ENCODE results near the gene RDH5.
A peak's percentile ranks its signal among the peaks of the same experiment; 100 is the strongest.

Gene RDH5

DNA sequence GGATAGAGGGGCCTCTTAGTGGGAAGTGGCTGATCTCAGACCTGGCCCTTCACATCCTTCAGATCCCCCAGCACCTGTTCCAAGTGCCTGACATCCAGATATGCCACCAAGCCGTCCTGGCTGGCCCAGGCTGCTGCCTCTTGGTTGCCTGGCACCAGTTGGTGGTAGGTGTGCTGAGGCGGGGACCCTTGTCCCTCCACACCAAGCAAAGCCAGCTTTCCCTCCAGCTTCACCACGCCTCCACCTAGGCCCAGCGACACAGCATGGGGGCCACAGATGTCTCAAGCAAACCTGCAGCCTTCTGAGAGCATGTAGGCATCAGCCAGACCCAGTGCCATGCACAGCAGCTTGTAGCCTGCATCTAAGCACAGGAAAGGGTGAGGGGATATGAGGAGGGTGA, 12.1 kb downstream of the RDH5 start:
- Histone ChIP-seq H2BK5ac (ENCODE audit: low read length) (no peak overlapping the region), H3K79me2 (ENCODE audit: control insufficient read depth, insufficient read depth, low read length) (peaks cover 11% of the 10 kb centered on the region), H3K36me3 (ENCODE audit: control insufficient read depth, insufficient read depth, low read length) (no peaks in the 10 kb centered on the region), H2AK5ac (ENCODE audit: low read length) (no peak overlapping the region), H3K4me2 (ENCODE audit: low read length) (no peak overlapping the region), H3K23ac (ENCODE audit: low read length) (no peak overlapping the region), H3K4me3 (ENCODE audit: low read length) (no peak overlapping the region), H2BK15ac (replicated peaks; ENCODE audit: low read depth) (no peak overlapping the region), H3K56ac (ENCODE audit: low read length) (no peak overlapping the region), H3K4me1 (ENCODE audit: control insufficient read depth, low read depth, low read length) (peaks cover 2% of the 10 kb centered on the region), H2BK120ac (ENCODE audit: low read depth, low read length) (no peak overlapping the region), H3K4ac (ENCODE audit: low read depth, low read length) (no peak overlapping the region), H3K18ac (ENCODE audit: low read length) (no peak overlapping the region), H3K27me3 (ENCODE audit: insufficient read depth, low read length, poor library complexity) (no peaks in the 10 kb centered on the region), H4K5ac (ENCODE audit: low read length) (no peak overlapping the region), H4K8ac (ENCODE audit: low read depth, low read length) (no peak overlapping the region), H3K9ac (ENCODE audit: low read length) (no peak overlapping the region), H3K27ac (ENCODE audit: low read depth, low read length) (no peak overlapping the region), H3K79me1 (ENCODE audit: low read length) (peaks cover 7% of the 10 kb centered on the region)
- WGBS (ENCODE audit: extremely low coverage, insufficient coverage, low lambda C conversion rate), result no CpG with 5 or more reads among the region's 4 CpGs
- no peak for DNase-seq

- no peak overlapping the region for H3K4ac ChIP-seq (ENCODE audit: low read depth, low read length)
- no peak for DNase-seq
- H3K27ac ChIP-seq (ENCODE audit: low read depth, low read length), result no peak overlapping the region
- H2BK15ac ChIP-seq (replicated peaks; ENCODE audit: low read depth), result no peak overlapping the region
- H2BK5ac ChIP-seq (ENCODE audit: low read length), result no peak overlapping the region
- no peaks in the 10 kb centered on the region for H3K79me1 ChIP-seq (ENCODE audit: low read length)
- H2AK5ac ChIP-seq (ENCODE audit: low read length), result no peak overlapping the region
- no peak overlapping the region for H3K9ac ChIP-seq (ENCODE audit: low read length)
- no peak overlapping the region for H3K4me3 ChIP-seq (ENCODE audit: low read length)
- WGBS (ENCODE audit: extremely low coverage, insufficient coverage, low lambda C conversion rate), result no CpG with 5 or more reads among the region's 14 CpGs
- H3K4me1 ChIP-seq (ENCODE audit: control insufficient read depth, low read depth, low read length), result peaks cover 2% of the 10 kb centered on the region
- H3K56ac ChIP-seq (ENCODE audit: low read length), result no peak overlapping the region
- no peak overlapping the region for H3K18ac ChIP-seq (ENCODE audit: low read length)
- no peaks in the 10 kb centered on the region for H3K36me3 ChIP-seq (ENCODE audit: control insufficient read depth, insufficient read depth, low read length)
- no peak overlapping the region for H3K23ac ChIP-seq (ENCODE audit: low read length)
- no peaks in the 10 kb centered on the region for H3K27me3 ChIP-seq (ENCODE audit: insufficient read depth, low read length, poor library complexity)
- peaks cover 3% of the 10 kb centered on the region for H3K79me2 ChIP-seq (ENCODE audit: control insufficient read depth, insufficient read depth, low read length)
- no peak overlapping the region for H2BK120ac ChIP-seq (ENCODE audit: low read depth, low read length)
- no peak overlapping the region for H3K4me2 ChIP-seq (ENCODE audit: low read length)
- no peak overlapping the region for H4K5ac ChIP-seq (ENCODE audit: low read length)
- no peak overlapping the region for H4K8ac ChIP-seq (ENCODE audit: low read depth, low read length)
Measured at GRCh38 chr12:55733021-55733555, 12.9 kb downstream of the RDH5 start.

GRCh38 chr12:55733858-55734257, 13.7 kb downstream of the RDH5 start:
- no peak overlapping the region for H3K4ac ChIP-seq (ENCODE audit: low read depth, low read length)
- no peaks in the 10 kb centered on the region for H3K79me1 ChIP-seq (ENCODE audit: low read length)
- no peak overlapping the region for H4K5ac ChIP-seq (ENCODE audit: low read length)
- no peak overlapping the region for H2BK15ac ChIP-seq (replicated peaks; ENCODE audit: low read depth)
- H3K36me3 ChIP-seq (ENCODE audit: control insufficient read depth, insufficient read depth, low read length), result no peaks in the 10 kb centered on the region
- no peak overlapping the region for H3K27ac ChIP-seq (ENCODE audit: low read depth, low read length)
- no peak overlapping the region for H3K9ac ChIP-seq (ENCODE audit: low read length)
- H3K4me3 ChIP-seq (ENCODE audit: low read length), result no peak overlapping the region
- DNase-seq, result no peak
- no peaks in the 10 kb centered on the region for H3K79me2 ChIP-seq (ENCODE audit: control insufficient read depth, insufficient read depth, low read length)
- H3K56ac ChIP-seq (ENCODE audit: low read length), result no peak overlapping the region
- H2BK120ac ChIP-seq (ENCODE audit: low read depth, low read length), result no peak overlapping the region
- no peak overlapping the region for H2AK5ac ChIP-seq (ENCODE audit: low read length)
- WGBS (ENCODE audit: extremely low coverage, insufficient coverage, low lambda C conversion rate), result no CpG with 5 or more reads among the region's 2 CpGs
- no peak overlapping the region for H3K23ac ChIP-seq (ENCODE audit: low read length)
- H3K27me3 ChIP-seq (ENCODE audit: insufficient read depth, low read length, poor library complexity), result no peaks in the 10 kb centered on the region
- H3K18ac ChIP-seq (ENCODE audit: low read length), result no peak overlapping the region
- no peak overlapping the region for H4K8ac ChIP-seq (ENCODE audit: low read depth, low read length)
- H2BK5ac ChIP-seq (ENCODE audit: low read length), result no peak overlapping the region
- H3K4me2 ChIP-seq (ENCODE audit: low read length), result no peak overlapping the region
- H3K4me1 ChIP-seq (ENCODE audit: control insufficient read depth, low read depth, low read length), result peaks cover 2% of the 10 kb centered on the region

DNA sequence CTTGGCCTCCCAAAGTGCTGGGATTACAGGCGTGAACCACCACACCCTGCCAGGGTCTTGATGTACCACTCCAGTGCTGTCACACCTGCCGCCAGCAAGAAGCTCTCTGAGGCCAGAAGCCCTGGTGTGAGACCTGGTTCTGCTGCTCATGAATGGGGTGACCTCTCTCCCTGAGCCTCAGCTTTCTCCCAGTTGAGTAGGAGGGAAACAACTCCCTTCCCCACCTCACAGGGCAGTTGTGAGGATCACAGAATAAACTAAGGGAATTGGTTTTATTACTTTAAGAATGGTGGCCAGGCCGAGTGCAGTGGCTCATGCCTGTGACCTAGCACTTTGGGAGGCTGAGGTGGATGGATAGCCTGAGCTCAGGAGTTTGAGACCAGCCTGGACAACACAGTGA, 14.4 kb downstream of the RDH5 start:
- H4K5ac ChIP-seq (ENCODE audit: low read length), result no peak overlapping the region
- H3K23ac ChIP-seq (ENCODE audit: low read length), result no peak overlapping the region
- H3K79me1 ChIP-seq (ENCODE audit: low read length), result no peaks in the 10 kb centered on the region
- H3K4me3 ChIP-seq (ENCODE audit: low read length), result no peak overlapping the region
- no peak overlapping the region for H2BK15ac ChIP-seq (replicated peaks; ENCODE audit: low read depth)
- no peak overlapping the region for H3K9ac ChIP-seq (ENCODE audit: low read length)
- no CpG with 5 or more reads among the region's 3 CpGs for WGBS (ENCODE audit: extremely low coverage, insufficient coverage, low lambda C conversion rate)
- no peak overlapping the region for H3K56ac ChIP-seq (ENCODE audit: low read length)
- H3K4me1 ChIP-seq (ENCODE audit: control insufficient read depth, low read depth, low read length), result peaks cover 2% of the 10 kb centered on the region
- H3K18ac ChIP-seq (ENCODE audit: low read length), result no peak overlapping the region
- no peaks in the 10 kb centered on the region for H3K79me2 ChIP-seq (ENCODE audit: control insufficient read depth, insufficient read depth, low read length)
- H2BK120ac ChIP-seq (ENCODE audit: low read depth, low read length), result no peak overlapping the region
- no peak overlapping the region for H3K4ac ChIP-seq (ENCODE audit: low read depth, low read length)
- no peak overlapping the region for H4K8ac ChIP-seq (ENCODE audit: low read depth, low read length)
- no peak overlapping the region for H2BK5ac ChIP-seq (ENCODE audit: low read length)
- H2AK5ac ChIP-seq (ENCODE audit: low read length), result no peak overlapping the region
- H3K36me3 ChIP-seq (ENCODE audit: control insufficient read depth, insufficient read depth, low read length), result no peaks in the 10 kb centered on the region
- H3K27me3 ChIP-seq (ENCODE audit: insufficient read depth, low read length, poor library complexity), result no peaks in the 10 kb centered on the region
- H3K27ac ChIP-seq (ENCODE audit: low read depth, low read length), result no peak overlapping the region
- no peak overlapping the region for H3K4me2 ChIP-seq (ENCODE audit: low read length)
- no peak for DNase-seq

GRCh38 chr12:55736076-55736475, 15.9 kb downstream of the RDH5 start:
- no peaks in the 10 kb centered on the region for H3K79me1 ChIP-seq (ENCODE audit: low read length)
- no peak overlapping the region for H3K4me2 ChIP-seq (ENCODE audit: low read length)
- H4K5ac ChIP-seq (ENCODE audit: low read length), result no peak overlapping the region
- H3K27ac ChIP-seq (ENCODE audit: low read depth, low read length), result no peak overlapping the region
- no peak overlapping the region for H2BK120ac ChIP-seq (ENCODE audit: low read depth, low read length)
- H2AK5ac ChIP-seq (ENCODE audit: low read length), result no peak overlapping the region
- H3K56ac ChIP-seq (ENCODE audit: low read length), result peak overlapping the region; percentile 25
- no peak overlapping the region for H3K18ac ChIP-seq (ENCODE audit: low read length)
- no peak overlapping the region for H2BK15ac ChIP-seq (replicated peaks; ENCODE audit: low read depth)
- no peak overlapping the region for H3K4ac ChIP-seq (ENCODE audit: low read depth, low read length)
- no peak overlapping the region for H3K23ac ChIP-seq (ENCODE audit: low read length)
- no peaks in the 10 kb centered on the region for H3K27me3 ChIP-seq (ENCODE audit: insufficient read depth, low read length, poor library complexity)
- H3K36me3 ChIP-seq (ENCODE audit: control insufficient read depth, insufficient read depth, low read length), result no peaks in the 10 kb centered on the region
- H3K79me2 ChIP-seq (ENCODE audit: control insufficient read depth, insufficient read depth, low read length), result no peaks in the 10 kb centered on the region
- no peak overlapping the region for H4K8ac ChIP-seq (ENCODE audit: low read depth, low read length)
- DNase-seq, result no peak
- no peak overlapping the region for H2BK5ac ChIP-seq (ENCODE audit: low read length)
- no peak overlapping the region for H3K4me3 ChIP-seq (ENCODE audit: low read length)
- no CpG with 5 or more reads among the region's 3 CpGs for WGBS (ENCODE audit: extremely low coverage, insufficient coverage, low lambda C conversion rate)
- no peak overlapping the region for H3K9ac ChIP-seq (ENCODE audit: low read length)
- H3K4me1 ChIP-seq (ENCODE audit: control insufficient read depth, low read depth, low read length), result no peaks in the 10 kb centered on the region

Data from mesendoderm (in vitro differentiated cells).